SKM-1 (cell line): ENCODE results near the gene DMRTB1.

ENCODE experiments used
- DNase-seq: peaks from one replicate; lab custom pipeline; 2025; ENCODE audit not compliant: unreplicated experiment; lab: John Stamatoyannopoulos, UW

DMRTB1 gene

GRCh38 chr1:53462769-53463501, 3.7 kb downstream of the DMRTB1 start:
- no peak for DNase-seq

DNA sequence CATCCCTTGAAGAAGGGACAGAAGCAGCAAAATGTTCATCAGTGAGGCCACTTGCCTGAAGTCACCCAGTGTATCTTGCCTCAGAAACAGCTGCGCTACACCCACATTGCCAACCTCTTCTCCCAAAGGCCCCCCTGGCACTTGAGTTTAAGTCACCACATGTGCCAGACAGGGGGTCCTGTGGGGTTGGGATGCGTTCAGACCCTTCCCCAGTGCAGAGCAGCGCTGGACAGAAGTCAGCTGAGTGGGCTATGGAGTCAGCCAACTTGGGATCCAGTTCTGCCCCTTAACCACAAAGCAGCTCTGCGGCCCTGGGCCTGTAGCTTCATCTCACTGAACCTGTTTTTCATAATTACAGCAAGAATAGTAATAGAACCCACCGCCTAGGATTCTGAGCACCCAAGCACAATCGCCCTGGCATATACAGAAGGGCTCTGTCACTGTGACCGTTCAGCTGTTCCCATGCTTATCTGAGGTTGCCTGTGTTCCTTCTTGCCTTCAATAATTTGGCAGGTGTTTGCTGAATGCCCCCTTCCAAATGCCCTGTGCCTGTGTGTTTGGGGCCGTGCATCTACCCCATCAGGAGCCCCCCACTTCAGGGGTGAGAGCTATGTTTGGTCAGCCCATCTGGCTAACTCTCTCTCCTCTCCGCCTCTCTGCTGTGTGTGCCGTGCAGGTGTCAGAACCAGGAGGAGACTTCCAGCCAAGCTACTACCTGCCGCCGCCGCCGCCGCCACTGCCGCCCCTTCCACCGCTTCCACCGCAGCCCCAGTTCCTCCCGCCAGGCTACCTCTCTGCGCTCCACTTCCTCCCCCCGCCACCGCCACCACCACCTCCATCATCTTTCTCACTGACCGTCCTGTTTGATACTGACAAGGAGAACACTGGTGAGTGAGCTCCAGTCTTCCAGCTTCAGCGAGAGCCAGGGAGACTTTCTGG, 5.0 kb downstream of the DMRTB1 start:
- DNase-seq, result no peak

GRCh38 chr1:53465023-53465957, 6.1 kb downstream of the DMRTB1 start:
- DNase-seq, result no peak

DNA sequence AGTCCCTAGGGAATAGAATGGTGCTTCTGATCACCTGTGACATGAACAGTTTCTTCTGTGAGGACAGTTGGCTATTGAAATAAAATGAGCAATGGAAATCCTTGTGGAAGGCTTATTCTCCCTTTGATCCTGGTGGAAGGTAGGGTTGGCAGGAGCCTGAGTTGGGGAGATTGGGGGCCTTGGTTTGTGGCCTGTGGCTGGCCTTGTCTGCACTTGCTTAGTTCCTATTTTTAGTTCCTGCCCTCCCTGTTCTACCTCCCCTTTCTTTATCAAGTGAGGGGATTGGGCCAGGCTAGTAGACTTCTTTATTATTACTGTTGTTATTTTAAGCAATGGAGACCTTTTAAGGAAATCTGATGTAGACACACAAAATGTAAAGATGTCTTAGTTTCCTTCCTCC, 8.2 kb downstream of the DMRTB1 start:
- peak; percentile 26 for DNase-seq

DNA sequence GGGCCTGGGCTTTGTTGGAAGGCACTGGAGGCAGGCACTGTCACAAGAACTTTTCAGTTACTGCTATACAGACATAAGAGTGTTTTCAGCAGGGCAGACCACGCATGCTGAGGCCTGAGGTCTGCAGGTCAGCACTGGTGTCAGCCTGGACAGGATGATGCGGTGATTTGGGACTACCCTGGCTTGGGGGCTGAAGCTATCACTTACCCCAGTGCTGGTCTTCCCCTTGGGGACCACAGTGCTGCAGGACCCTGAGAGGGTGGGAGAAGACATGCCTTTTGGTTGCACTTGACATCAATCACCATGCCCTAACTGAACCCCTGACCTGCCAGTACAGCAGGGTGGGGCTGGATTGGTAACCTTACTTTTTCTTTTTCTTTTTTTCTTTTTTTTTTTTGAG, 9.2 kb downstream of the DMRTB1 start:
- no peak for DNase-seq

DNA sequence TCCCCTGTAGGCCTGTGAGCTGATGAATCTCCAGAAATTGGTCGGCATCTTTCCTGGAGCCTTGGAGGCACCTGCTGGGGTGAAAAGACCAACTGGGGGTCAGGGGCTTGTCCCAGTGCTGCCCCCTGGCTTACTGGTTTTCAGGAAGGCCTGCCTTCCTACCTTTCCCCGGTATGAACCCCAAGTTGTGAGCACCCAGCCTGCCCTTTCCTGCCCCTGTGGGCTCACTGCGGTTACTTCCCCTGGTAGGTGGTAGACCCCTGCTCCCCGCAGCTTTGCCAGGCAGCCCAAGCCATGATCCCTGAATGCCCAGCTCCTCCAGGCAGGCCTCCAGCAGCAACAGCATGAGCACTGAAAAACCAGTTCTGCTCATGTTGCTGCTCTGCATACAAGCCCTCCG, 10.2 kb downstream of the DMRTB1 start:
- DNase-seq, result no peak

DNA sequence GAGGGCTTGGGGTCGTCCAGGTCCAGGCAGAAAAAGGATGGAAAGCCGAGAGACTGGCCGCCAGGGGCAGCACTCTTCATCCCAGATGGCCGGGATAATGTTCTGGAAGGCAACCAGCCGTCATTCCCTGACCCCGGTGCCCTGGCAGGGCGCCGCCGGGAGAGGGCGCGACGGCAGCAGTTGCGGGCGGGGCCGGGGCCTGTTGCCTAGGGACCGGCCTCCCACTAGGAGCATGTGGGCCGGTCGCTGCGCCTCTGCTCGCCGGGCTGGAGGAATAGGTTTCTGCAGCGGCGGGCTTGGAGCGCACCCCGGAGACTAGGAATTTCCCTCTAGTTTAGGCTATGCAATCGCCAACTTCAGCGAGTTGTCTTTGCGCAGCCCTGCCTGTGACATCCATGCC, 11.0 kb downstream of the DMRTB1 start:
- no peak for DNase-seq

DNA sequence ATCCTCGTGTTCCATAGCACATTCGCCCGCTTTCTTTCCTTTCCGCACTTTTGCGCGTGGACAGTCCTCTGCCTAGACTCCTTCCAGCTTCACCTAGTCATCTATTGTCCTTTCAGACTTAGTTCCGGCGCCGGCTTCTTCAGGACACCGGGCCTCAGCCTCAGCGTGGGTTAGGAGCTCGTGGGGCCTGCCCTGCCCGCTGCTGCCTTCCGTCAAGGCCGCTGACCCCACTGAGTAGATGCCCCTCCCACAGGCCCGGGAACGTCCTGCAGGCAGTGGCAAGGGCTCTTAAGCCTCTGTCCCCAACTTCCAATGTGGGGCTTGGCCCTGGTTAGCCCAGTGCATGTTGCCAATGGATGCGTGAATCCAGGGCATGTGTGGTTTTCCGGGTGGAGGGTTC, 11.4 kb downstream of the DMRTB1 start:
- no peak for DNase-seq

GRCh38 chr1:53471000-53471399, 11.8 kb downstream of the DMRTB1 start:
- no peak for DNase-seq

GRCh38 chr1:53473463-53473862, 14.3 kb downstream of the DMRTB1 start:
- no peak for DNase-seq

DNA sequence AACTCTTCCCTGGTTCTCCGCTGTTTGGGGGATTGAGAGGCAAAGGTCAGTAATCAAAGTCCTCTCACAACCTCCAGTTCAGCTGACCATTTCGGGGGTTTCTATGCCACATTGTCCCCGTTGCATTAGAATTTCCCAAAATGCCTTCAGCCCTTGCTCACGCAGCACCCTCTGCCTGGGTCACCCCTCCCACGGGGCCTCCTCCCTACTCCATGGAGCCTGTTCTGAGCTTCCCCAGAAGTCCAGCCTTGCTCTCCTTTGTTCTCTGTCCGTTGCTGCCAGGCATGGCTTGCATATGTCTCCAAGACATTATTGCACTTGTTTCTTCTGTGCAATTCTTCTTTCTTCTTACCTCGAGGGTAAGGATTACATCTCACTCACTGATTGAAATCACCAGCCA, 16.5 kb downstream of the DMRTB1 start:
- no peak for DNase-seq

GRCh38 chr1:53476579-53476978, 17.4 kb downstream of the DMRTB1 start:
- no peak for DNase-seq

DNA sequence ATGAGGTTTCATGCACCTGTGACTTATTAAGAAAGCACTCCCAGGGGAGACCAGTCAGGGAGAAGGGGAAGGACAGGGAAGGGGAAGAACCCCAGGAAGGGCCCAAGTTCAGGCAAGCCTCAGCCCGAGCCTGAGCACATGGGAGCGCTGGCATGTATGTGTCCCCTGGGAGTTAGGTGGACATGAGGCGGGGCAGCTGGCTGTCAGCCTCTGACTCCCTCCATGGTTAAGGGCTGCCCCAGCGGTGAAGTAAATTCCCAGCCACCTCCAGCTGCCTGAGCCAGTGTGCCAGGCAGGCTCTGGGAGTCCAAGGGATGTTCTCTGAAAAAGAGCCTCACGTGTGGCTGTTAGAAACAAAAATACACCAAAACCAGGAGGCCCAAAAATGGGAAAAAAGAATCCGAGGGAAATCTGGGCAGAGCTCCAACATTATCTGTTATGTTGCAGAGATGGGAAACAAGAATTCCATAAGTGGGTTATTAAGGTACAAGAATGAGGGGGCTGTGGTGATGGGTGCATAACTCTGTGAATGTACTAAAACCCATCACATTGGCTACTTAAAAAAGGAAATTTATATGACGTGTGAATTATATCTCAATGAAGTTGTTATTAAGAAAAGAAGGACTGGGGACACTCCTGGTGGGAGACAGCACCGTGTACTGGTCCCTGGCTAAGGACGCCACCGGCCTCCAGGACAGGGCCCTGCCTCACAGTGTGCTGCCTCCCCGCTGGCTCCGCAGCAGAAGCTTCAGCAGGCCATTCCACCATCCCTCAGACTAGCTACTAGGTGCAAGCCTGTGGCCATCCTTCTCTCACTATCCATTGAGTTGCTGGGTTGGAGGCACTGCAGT, 18.7 kb downstream of the DMRTB1 start:
- DNase-seq, result no peak

- DNase-seq, result no peak
These were observed 19.3 kb downstream of the DMRTB1 start for GRCh38 chr1:53478502-53478818.

DNA sequence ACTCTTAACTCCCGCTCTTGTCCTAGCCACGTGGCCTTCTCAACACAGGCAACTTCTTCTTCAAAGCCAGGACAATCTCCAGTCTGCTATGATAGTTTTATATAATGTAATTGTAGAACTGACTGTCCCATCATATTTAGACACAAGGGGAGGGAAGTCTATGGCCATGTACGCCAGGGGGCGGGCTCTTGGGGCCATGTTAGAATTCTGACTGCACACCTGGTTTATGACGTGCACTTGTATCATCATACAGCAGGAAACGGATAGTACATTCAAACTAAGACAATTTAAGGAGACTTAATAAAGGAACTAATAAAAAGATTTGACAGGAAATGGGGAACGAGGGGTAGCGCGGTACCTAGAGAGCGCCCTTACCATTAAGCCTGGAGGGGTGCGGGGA, 21.5 kb downstream of the DMRTB1 start:
- no peak for DNase-seq

GRCh38 chr1:53481456-53481855, 22.3 kb downstream of the DMRTB1 start:
- DNase-seq, result no peak

DNA sequence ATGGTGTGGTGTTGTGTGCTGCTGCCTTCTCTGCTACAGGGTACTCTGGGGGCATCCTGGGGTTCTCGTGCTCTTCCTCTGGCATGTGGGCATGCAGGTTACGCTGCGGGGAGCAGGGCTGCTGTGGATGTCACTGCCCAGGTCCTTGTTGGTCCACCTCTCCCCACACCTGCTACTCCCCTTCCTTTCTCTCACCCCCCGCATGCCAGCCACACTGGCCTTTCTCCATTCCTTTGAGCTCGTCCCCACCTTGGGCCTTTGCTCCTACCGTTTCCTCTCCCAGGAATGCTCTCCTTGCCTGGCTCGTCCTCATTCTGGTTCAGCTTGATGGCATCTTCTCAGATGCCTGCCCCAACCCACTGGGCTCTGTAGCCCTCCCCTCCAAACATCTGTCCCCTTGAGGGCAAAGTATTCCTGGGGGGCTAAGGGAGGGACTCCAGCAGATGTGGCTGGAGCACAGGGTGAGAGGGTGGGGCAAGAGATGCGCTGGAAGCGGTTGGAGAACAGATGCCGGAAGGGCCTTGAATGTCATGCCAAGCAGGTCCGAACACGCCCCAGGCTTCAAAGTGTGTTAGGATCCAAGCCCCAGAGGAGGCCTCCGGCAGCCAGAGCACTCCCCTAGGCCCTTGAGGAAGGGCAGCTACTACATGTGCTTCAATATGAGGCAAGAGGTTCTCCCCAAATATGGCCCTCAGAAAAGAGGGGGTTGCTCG, 23.4 kb downstream of the DMRTB1 start:
- DNase-seq, result no peak

DNA sequence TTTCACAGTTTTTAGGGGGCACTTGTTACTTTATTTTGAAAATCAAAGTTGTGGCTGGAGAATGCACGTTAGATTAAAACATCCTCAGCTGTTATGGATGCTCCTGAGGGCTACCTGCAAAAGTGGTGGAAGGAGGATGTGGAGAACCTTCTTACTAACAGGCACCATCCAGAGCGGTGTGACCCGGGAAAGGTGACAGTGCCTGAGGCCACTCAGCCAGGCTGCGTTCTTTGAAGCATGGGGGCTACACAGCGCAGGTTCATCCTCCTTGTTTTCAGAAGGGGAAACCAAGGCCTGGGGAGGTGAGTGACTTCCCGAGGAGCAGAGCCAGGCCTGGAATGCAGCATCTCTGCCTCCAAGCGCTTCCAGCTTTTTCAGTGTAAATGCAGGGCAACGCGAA, 24.0 kb downstream of the DMRTB1 start:
- no peak for DNase-seq

DNA sequence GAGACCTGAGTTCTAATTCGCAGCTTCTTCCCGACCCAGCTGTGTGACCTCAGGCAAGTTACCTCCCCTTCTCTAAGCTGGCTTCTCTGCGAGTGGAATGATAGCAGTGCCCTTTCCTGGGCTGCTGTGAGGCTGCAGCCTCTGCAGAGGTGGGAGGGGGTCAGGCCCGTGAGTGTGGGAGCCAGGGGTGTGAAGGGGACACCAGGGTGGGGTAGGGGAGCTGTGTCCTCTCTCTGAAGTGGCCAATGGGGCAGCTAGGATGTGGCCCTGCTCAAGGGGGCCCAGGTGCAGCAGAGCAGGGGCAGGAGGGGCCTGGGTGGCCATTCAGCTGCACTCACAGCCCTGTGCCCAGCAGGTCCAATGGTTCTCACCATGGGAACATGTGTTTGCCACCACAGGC, 24.5 kb downstream of the DMRTB1 start:
- DNase-seq, result no peak
